Measurements from ENCODE around the gene ZNF330. TPM values are rescaled to one million over a fixed set of nuclear protein-coding genes. Genes with fewer than 3 reads are reported as not detected.
A peak's percentile ranks its signal among the peaks of the same experiment; 100 is the strongest.

ZNF330 gene
- 18.6 and 20.0 TPM in 2 replicates for total RNA-seq (2022)
- Bru-seq, nascent RNA = percentile 85 among the genes with signal in this experiment
- BruChase-seq, experiment 1, labeled RNA remaining after a 6-hour chase = percentile 59 among the genes with signal in this experiment
- percentile 79 among the genes with signal in this experiment for BruChase-seq, experiment 2, labeled RNA remaining after a 2-hour chase
- long read RNA-seq, partial matches to known transcripts = 0 of 4 reads
- long read RNA-seq, other reads (novel, unspliced or antisense) = 2 of 4 reads

DNA sequence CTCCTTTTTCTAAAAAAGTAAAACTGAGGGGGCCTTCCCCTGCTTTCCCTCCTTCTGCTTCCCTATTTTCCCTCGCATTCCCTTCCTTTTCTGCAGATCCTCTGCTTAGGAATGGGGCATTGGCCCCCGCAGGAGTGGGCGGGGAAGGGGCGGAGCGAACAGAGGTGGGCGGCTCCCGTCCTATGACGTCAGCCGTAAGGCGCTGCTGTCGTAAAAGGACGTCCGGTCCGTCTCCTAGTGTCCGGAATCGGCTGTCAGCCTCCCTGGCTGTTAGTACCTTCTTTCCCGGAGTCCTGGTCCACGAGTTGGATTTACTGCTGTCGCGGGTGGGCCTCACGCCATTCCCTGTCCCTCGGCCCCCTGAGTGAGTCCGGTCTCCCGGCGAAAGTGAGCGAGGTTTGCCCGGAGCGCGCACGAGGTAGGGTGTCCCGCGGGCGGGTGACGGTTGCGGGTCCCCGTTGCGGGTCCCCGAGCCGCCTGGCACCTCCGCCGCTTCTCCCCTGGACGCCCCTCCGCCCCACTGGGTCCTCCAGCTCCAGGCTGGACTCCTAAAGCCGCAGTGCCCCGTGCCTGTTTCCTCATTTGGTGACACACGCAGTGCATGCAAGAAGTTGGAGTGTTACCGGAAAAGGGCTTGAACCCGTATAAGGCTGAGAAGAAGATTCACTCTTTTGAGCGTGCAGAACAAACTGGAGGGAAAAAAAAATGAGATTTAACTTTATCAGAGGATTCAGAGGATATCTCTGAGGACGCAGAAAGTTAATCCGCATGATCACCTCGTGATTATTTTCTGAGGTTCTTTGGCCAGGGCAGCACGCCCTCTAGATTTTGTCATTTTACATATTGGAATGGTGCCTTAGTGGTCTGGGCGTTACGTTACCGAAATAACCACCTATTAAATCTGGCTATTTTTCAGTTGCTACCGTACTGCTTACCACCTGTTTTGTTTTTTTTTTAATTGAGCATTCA is at the start of gene ZNF330:
Gene ZNF330 (plus strand): TSS at position 205 of the 969 bp plus-strand sequence. CDS start 1,477 bp downstream, outside the sequence.
- CTCF ChIA-PET = no interaction called here

DNA sequence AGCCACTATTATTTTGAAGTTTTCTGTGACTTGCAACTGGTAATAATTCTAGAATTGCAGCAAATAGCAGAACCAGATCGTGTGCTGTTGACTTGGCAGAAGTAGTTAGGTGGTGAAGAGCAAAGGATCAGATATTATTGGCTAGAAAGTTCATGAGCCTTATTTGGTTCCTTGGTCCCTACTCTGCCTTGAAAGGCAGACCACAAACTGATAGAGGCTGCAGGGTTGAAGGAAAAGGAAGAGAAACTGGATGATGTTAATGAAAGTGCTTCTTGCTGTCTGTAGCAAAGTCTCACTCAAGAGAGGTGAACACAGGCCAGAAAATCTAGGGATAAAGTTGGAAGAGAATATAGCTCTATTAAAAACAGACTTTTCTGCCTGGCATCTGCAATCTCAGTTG is 46.2 kb upstream of the ZNF330 start:
- Mint-ChIP-seq H3K9me3 (ENCODE audit: low read depth, unreplicated experiment) (no peaks in the 10 kb centered on the region), H3K4me3 (ENCODE audit: low read depth, unreplicated experiment) (no peak overlapping the region), H3K27me3 (ENCODE audit: unreplicated experiment) (peaks cover 1% of the 10 kb centered on the region), H3K4me1 (ENCODE audit: low read depth, unreplicated experiment) (no peaks in the 10 kb centered on the region), H3K36me3 (ENCODE audit: insufficient read depth, unreplicated experiment) (no peaks in the 10 kb centered on the region), H3K27ac (ENCODE audit: unreplicated experiment) (no peak overlapping the region)
- no peak for DNase-seq
- no TSS peak for BruUV-seq (replicated peaks)
- CTCF ChIA-PET = no interaction called here
- TF ChIP-seq, protein P1, sequence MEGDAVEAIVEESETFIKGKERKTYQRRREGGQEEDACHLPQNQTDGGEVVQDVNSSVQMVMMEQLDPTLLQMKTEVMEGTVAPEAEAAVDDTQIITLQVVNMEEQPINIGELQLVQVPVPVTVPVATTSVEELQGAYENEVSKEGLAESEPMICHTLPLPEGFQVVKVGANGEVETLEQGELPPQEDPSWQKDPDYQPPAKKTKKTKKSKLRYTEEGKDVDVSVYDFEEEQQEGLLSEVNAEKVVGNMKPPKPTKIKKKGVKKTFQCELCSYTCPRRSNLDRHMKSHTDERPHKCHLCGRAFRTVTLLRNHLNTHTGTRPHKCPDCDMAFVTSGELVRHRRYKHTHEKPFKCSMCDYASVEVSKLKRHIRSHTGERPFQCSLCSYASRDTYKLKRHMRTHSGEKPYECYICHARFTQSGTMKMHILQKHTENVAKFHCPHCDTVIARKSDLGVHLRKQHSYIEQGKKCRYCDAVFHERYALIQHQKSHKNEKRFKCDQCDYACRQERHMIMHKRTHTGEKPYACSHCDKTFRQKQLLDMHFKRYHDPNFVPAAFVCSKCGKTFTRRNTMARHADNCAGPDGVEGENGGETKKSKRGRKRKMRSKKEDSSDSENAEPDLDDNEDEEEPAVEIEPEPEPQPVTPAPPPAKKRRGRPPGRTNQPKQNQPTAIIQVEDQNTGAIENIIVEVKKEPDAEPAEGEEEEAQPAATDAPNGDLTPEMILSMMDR (IDR thresholded peaks at IDR 0.05; ENCODE audit: unreplicated experiment) = no peak
- intact Hi-C loops (cut with micrococcal nuclease; ENCODE audit: unreplicated experiment) = no loop called here

More for the DNA sequence above, at the start of gene ZNF330:
- intact Hi-C loops (cut with micrococcal nuclease; ENCODE audit: unreplicated experiment) = no loop called here
- Mint-ChIP-seq H3K36me3 (ENCODE audit: insufficient read depth, unreplicated experiment) (peaks cover 25% of the 10 kb centered on the region), H3K27ac (ENCODE audit: unreplicated experiment) (peak within 1 kb of the TSS; percentile 70), H3K9me3 (ENCODE audit: low read depth, unreplicated experiment) (no peaks in the 10 kb centered on the region), H3K27me3 (ENCODE audit: unreplicated experiment) (no peaks in the 10 kb centered on the region), H3K4me1 (ENCODE audit: low read depth, unreplicated experiment) (peaks cover 12% of the 10 kb centered on the region), H3K4me3 (ENCODE audit: low read depth, unreplicated experiment) (peak within 1 kb of the TSS; percentile 78)
- BruUV-seq (replicated peaks) = no TSS peak
- DNase-seq = peak; percentile 91
- TF ChIP-seq, protein P1 (IDR thresholded peaks at IDR 0.05; ENCODE audit: unreplicated experiment) = no peak

DNA sequence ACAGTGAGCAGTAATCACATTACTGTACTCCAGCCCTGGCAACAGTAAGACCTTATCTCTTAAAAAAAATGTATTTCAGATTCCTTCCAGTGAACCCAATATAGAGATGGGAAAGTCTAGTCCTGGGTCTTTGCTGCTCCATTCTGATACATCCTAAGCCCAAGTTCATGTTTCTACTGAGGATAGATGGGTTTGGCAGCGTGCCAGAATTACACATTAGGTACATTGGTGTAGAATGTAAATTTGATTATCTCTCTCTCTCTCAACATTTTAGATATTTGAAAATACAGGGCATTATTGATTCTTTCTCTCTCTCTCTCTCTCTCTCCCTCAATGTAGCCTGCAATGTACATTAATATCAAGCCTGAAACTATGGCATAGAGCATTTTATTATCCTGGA is 43.5 kb upstream of the ZNF330 start:
- BruUV-seq (replicated peaks) = no TSS peak
- no peaks in the 10 kb centered on the region for H3K4me1 Mint-ChIP-seq (ENCODE audit: low read depth, unreplicated experiment)
- no peaks in the 10 kb centered on the region for H3K9me3 Mint-ChIP-seq (ENCODE audit: low read depth, unreplicated experiment)
- intact Hi-C loops (cut with micrococcal nuclease; ENCODE audit: unreplicated experiment) = no loop called here
- TF ChIP-seq, protein P1 (IDR thresholded peaks at IDR 0.05; ENCODE audit: unreplicated experiment) = no peak
- CTCF ChIA-PET = no interaction called here
- H3K27me3 Mint-ChIP-seq (ENCODE audit: unreplicated experiment) = peaks cover 9% of the 10 kb centered on the region
- no peak overlapping the region for H3K27ac Mint-ChIP-seq (ENCODE audit: unreplicated experiment)
- DNase-seq = no peak
- H3K4me3 Mint-ChIP-seq (ENCODE audit: low read depth, unreplicated experiment) = no peak overlapping the region
- H3K36me3 Mint-ChIP-seq (ENCODE audit: insufficient read depth, unreplicated experiment) = no peaks in the 10 kb centered on the region

GRCh38 chr4:141179474-141180373 is 41.0 kb upstream of the ZNF330 start:
- H3K36me3 Mint-ChIP-seq (ENCODE audit: insufficient read depth, unreplicated experiment) = no peaks in the 10 kb centered on the region
- H3K27me3 Mint-ChIP-seq (ENCODE audit: unreplicated experiment) = peaks cover 17% of the 10 kb centered on the region
- no peak for DNase-seq
- no peaks in the 10 kb centered on the region for H3K4me1 Mint-ChIP-seq (ENCODE audit: low read depth, unreplicated experiment)
- BruUV-seq (replicated peaks) = no TSS peak
- no peak overlapping the region for H3K4me3 Mint-ChIP-seq (ENCODE audit: low read depth, unreplicated experiment)
- TF ChIP-seq, protein P1 (IDR thresholded peaks at IDR 0.05; ENCODE audit: unreplicated experiment) = no peak
- no peak overlapping the region for H3K27ac Mint-ChIP-seq (ENCODE audit: unreplicated experiment)
- intact Hi-C loops (cut with micrococcal nuclease; ENCODE audit: unreplicated experiment) = no loop called here
- H3K9me3 Mint-ChIP-seq (ENCODE audit: low read depth, unreplicated experiment) = no peaks in the 10 kb centered on the region
- CTCF ChIA-PET = no interaction called here

Data from Calu3 (cell line).